HUES6 (cell line): ENCODE measurements around the gene WDR38.

ENCODE experiments used
- H3K27ac ChIP-seq: 2 replicates; pipeline ENCODE4 v1.7.0; 2013; ENCODE audit warnings: low read depth, mild to moderate bottlenecking, low read length, inconsistent platforms
- H3K27me3 ChIP-seq: 2 replicates; pipeline ENCODE4 v1.6.1; 2013; ENCODE audit warnings: low read length; ENCODE audit not compliant: control insufficient read depth, insufficient read depth
- H3K36me3 ChIP-seq: 2 replicates; pipeline ENCODE4 v1.6.1; 2013; ENCODE audit warnings: low read length; ENCODE audit not compliant: control insufficient read depth, insufficient read depth
- H3K4me1 ChIP-seq: 2 replicates; pipeline ENCODE4 v1.6.1; 2013; ENCODE audit warnings: low read length; ENCODE audit not compliant: control insufficient read depth, insufficient read depth
- H3K4me3 ChIP-seq: 2 replicates; pipeline ENCODE4 v1.5.1; 2013; ENCODE audit warnings: low read depth, low read length
- H3K9ac ChIP-seq: one replicate; pipeline ENCODE4 v1.6.1; 2013; ENCODE audit warnings: mild to moderate bottlenecking, low read length
- H3K9me3 ChIP-seq: 2 replicates; pipeline ENCODE4 v1.6.1; 2013; ENCODE audit warnings: low read depth, low read length; ENCODE audit not compliant: control insufficient read depth, insufficient read depth

The WDR38 gene

DNA sequence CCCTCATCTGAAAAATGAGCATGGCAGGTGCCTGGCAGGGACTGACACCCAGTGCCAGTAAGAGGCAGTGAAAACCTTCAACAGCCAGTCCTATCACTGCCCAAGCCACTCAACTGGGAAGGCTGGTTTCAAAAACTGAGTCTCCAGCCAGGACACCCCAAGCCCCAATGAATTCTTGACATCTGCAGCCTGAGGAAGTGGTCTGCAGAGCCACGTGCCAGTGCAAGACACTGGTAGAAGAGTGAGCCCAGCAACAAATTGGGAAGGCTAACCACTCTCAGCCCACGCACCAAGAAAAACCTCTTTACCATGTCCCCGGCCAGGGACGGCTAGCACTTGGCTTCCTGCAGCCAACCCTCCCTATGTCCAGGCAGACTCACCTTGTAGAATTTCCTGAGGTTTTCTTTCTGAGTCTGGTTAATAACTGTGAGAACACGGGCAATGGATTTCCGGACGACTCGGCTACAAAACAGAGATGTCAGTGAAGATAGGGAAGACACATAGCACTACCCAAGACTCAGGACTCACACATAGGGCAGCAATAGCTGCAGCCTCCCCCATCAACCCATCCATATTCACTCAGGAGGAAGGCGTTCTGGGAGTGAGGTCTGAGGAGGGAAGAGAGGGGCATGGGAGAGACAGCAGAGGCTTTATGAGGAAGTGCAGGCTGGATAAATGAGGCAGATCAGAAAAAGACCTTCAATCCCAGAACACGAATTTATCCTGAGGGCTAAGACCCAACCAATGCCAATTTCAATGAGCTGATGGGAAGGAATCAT, 6.7 kb downstream of the WDR38 start:
- Histone ChIP-seq H3K27me3 (no peaks in the 10 kb centered on the region), H3K9ac (peak overlapping the region; percentile 100), H3K4me3 (peak overlapping the region; percentile 89), H3K36me3 (peaks cover 49% of the 10 kb centered on the region), H3K9me3 (no peaks in the 10 kb centered on the region), H3K27ac (no peak overlapping the region), H3K4me1 (peaks cover 7% of the 10 kb centered on the region)

DNA sequence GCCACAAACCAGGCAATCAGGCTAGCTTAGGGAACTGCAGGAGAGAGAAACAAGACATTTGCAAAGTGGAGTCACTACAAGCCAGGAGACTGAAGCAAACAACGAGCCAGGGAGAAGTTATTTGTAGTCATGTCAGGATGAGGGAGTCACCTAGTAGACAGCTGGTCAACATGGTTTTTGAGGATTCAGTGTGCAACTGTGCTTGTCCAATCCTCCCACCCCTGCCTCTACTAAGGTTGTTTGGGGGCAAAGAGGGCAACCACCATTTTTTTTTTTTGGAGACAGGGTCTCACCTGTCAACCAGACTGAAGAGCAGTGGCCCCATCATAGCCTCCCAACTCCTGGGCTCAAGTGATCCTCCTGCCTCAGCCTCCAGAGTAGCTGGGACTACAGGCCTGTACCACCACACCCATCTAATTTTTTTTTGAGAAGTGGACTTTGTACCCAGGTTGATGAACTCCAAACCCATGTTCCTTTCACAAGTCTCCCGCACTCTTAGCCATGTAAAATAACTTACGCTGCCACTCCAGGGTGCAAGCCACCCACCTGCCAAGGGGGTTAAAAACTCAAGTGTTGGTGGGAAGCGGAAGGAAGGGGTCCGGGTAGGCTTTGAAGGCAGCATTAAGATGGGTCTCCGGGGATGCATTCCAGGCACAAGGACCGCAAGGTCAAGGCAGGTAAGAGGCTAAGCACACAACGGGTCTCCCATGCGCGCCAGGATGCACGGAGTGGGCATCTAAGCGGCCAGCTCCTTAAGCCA, 7.5 kb downstream of the WDR38 start:
- Histone ChIP-seq H3K27ac (peak overlapping the region; percentile 99), H3K36me3 (peaks cover 49% of the 10 kb centered on the region), H3K4me3 (peak overlapping the region; percentile 89), H3K9ac (peak overlapping the region; percentile 100), H3K4me1 (peaks cover 7% of the 10 kb centered on the region), H3K27me3 (no peaks in the 10 kb centered on the region), H3K9me3 (no peaks in the 10 kb centered on the region)

DNA sequence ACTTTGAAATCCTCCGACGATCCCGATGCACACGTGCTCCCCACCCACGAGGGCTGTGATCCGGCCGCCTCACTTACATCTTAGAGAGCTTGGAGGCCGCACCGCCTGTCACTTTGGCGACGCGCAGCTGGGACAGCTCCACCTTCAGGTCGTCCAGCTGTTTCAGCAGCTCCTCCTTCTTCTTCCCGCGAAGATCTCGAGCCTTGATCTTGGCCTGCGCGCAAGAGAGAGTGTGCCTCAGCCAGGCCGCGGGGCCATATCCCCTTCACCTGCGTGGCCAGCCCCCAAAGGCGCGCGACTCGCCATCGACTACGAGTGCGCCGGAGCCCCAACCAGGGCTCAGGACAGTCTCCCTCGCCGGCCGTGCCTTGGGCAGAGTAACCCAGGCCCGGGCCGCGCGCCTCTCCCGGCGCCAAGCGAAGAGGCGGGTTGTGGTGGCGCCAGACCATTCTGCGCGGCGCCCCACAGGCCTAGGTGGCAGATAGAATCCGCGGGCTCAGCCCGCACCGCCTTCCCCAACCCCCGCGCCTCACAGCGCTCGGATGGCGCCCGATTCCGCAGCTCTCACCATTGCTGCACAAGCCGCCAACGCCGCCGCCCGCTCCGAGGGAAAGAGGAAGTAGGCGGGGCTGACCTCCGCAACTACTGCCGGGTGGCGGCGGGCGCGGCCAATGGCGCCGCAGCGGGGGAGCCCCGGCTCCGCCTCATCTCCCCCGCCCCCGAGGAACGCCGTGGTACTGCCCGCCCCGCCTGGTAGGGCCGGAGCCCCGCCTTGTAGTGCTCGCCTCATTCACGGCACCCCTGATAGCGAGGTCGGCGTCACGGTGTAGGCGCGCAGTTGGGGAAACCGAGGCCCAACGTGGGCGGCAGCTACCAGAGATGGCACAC, 8.3 kb downstream of the WDR38 start, which contains the start of the genes ARPC5L and RPL35:
ARPC5L (plus strand) TSS at position 789 of the 888 bp plus-strand sequence. CDS start 7,161 bp downstream, outside the sequence.
RPL35 (minus strand) TSS at position 616 of the 888 bp plus-strand sequence; CDS start at position 571, 45 bp downstream.
- Histone ChIP-seq H3K27ac (peak within 1 kb of the TSS; percentile 99), H3K36me3 (peaks cover 48% of the 10 kb centered on the region), H3K4me1 (peaks cover 7% of the 10 kb centered on the region), H3K4me3 (peak within 1 kb of the TSS; percentile 89), H3K9ac (peak within 1 kb of the TSS; percentile 100), H3K27me3 (no peaks in the 10 kb centered on the region), H3K9me3 (no peaks in the 10 kb centered on the region)

DNA sequence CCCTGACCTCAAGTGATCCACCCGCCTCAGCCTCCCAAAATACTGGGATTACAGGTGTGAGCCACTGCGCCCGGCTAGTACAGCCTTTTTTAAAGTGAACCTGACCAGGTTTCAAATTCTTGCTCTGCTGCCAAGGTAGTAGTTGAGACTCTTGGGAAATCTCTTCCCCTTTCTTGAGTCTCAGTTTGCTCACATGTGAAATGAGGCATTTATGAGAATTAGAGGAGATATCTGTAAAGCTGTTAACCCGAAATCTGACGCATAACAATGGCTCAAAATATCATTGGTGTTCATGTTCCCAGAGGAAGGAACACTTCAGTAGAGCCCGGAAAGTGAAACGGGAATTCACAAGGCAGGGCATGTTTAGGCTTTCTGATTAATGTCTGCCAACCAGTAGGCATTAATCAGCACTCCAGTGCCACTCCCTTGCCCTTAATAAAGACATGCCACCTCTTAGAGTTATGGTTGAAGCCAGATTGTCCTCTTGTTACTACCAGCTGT, 10.2 kb downstream of the WDR38 start:
- H3K9ac ChIP-seq: no peak overlapping the region
- peaks cover 18% of the 10 kb centered on the region for H3K4me1 ChIP-seq
- no peak overlapping the region for H3K4me3 ChIP-seq
- no peaks in the 10 kb centered on the region for H3K27me3 ChIP-seq
- H3K9me3 ChIP-seq: no peaks in the 10 kb centered on the region
- no peak overlapping the region for H3K27ac ChIP-seq
- H3K36me3 ChIP-seq: peaks cover 30% of the 10 kb centered on the region

DNA sequence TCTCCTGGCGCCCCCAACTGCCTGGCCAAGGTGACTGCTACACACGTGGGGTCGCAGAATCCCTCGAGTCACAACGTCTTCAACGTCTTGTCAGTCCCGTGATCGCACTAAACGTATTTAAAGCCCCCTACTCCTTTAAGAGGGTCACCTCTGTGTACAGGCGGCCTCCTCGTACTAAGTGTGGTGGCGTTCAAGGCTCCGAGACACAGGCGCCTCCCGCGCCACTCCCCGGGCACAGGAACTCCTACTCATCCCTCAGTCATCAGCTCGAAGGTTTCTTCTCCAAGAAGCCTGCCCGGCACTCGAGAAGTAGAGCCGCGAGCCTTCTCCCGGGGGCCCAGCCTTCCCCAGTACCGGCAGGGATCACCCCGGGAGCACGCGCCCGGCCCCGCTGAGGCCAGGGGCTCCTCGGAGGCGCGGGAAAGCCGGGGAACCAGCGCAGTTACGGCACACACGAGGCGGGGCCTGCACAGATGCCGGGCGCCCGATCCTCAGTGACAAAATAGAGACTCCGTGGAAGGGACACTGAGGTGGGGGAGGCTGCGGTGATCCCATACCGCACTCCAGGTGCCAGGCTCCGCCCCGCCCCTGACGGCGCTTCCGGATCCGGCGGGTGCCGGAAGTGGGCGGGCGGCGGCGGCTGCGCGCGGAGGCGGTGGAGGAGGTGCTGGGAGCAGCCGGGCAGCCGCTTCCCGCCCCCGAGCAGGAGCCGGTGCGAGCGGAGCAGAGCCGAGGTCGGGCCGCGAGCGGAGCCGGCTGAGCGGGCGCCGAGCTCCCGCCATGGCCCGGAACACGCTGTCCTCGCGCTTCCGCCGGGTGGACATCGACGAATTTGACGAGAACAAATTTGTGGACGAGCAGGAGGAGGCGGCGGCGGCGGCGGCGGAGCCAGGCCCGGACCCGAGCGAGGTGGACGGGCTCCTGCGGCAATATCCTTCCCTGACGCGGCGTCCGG, 15.5 kb downstream of the WDR38 start:
- H3K27me3 ChIP-seq: no peaks in the 10 kb centered on the region
- H3K9ac ChIP-seq: peak overlapping the region; percentile 94
- peak overlapping the region; percentile 98 for H3K27ac ChIP-seq
- H3K4me3 ChIP-seq: peak overlapping the region; percentile 97
- peaks cover 25% of the 10 kb centered on the region for H3K4me1 ChIP-seq
- H3K9me3 ChIP-seq: no peaks in the 10 kb centered on the region
- H3K36me3 ChIP-seq: peaks cover 23% of the 10 kb centered on the region

DNA sequence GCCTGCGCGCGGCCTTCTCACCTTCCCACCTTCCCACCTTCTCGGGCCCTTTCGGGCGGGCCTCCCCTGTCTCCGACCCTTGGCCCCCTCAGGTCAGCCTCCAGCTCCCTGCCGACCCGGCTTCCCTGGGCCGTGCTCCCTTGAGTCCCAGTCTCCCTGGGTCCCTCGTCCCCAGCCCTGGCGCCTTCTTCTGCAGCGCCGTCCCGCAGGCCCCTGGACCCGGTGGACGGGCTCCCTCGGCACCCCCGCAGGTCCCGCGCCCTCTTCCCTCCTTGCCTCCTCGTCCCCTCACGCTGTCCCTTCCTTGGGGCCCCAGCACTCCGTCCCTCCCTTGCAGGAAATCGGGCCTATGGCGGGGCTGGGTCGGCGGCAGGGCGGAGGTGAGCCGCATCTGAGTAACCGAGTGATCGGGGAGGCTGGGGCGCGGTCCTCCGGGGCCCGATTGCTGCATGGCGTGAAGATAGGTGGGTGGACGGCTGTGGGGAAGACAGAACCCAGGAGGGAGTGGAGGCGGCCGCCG, 16.3 kb downstream of the WDR38 start:
- no peaks in the 10 kb centered on the region for H3K9me3 ChIP-seq
- H3K9ac ChIP-seq: peak overlapping the region; percentile 94
- no peaks in the 10 kb centered on the region for H3K27me3 ChIP-seq
- peaks cover 25% of the 10 kb centered on the region for H3K4me1 ChIP-seq
- peak overlapping the region; percentile 97 for H3K4me3 ChIP-seq
- H3K36me3 ChIP-seq: peaks cover 30% of the 10 kb centered on the region
- H3K27ac ChIP-seq: peak overlapping the region; percentile 98; the same call in 1 of the 2 replicates

DNA sequence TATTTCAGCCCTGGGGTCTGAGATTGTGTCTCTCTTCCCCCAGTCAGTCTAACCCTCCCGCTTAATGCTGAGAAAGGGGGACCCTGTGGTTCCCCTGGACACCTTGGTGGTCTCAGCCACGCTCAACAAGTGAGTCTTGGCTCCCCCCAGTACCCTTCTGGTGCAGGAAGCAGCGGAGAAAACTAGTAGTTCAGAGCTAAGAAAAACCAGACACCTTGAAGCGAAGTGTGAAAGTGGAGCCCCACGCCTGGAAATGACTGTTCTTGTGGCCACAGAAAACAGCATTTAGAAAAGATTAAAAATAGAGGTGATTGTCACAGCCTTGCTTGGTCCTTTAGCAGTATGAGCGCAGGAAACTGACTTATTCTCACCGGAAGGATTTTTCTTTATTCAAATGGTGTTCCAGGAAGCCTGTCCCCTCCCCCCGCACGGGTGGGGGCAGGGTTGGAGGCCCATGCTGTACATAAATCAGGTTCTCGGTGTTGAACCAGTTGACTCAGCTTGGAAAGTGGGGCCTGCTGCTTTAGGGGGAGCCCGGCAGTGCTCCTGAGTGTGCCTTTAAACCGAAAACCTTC, 16.8 kb downstream of the WDR38 start:
- Histone ChIP-seq H3K9ac (peak overlapping the region; percentile 94), H3K9me3 (no peaks in the 10 kb centered on the region), H3K4me3 (peak overlapping the region; percentile 97), H3K4me1 (peaks cover 25% of the 10 kb centered on the region), H3K27ac (peak overlapping the region; percentile 98; the same call in 1 of the 2 replicates), H3K36me3 (peaks cover 35% of the 10 kb centered on the region), H3K27me3 (no peaks in the 10 kb centered on the region)

DNA sequence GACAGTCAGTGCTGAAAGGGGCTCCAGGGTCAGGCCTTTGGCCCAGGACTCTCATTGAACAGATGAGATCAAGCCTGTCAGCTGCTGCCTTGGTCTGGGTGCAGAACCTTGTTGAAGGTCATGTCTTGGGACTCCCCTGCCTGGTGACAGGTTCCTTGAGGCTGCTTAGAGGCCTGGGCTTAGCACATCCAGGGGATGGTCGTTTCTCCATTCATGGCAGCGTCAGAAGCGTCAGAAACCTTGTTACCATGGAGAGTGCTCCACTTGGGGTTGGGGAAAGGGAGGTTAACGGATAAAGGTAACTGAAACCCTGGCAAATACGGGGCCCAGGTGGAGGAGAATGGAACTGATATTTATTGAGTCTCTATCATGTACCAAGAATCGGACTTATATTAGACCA, 17.5 kb downstream of the WDR38 start:
- peak overlapping the region; percentile 94 for H3K9ac ChIP-seq
- H3K27me3 ChIP-seq: no peaks in the 10 kb centered on the region
- H3K9me3 ChIP-seq: no peaks in the 10 kb centered on the region
- H3K4me1 ChIP-seq: peaks cover 25% of the 10 kb centered on the region
- peaks cover 42% of the 10 kb centered on the region for H3K36me3 ChIP-seq
- H3K27ac ChIP-seq: no peak overlapping the region
- H3K4me3 ChIP-seq: peak overlapping the region; percentile 97

DNA sequence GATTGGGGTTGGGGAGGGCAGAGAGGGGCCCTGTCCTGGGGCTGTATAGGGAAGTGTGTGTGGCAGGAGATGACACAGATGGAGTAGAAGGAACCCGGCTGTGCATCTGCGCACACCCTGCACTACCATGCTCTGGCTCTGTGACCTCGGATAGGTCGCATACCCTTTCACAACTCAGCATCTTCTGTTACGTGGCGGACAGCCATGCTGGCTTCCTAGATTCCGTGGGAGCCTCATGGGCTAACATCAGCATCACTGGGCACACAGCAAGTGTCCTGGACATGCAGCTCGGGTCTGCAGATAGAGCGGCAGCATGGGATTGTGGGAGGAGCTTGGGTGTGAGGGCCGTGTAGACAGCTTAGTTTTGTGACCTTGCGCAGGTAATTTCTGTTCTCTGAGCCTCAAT, 17.9 kb downstream of the WDR38 start:
- H3K9me3 ChIP-seq: no peaks in the 10 kb centered on the region
- H3K27me3 ChIP-seq: no peaks in the 10 kb centered on the region
- H3K4me1 ChIP-seq: peaks cover 25% of the 10 kb centered on the region
- H3K4me3 ChIP-seq: peak overlapping the region; percentile 97; the same call in 1 of the 2 replicates
- no peak overlapping the region for H3K27ac ChIP-seq
- H3K36me3 ChIP-seq: peaks cover 45% of the 10 kb centered on the region
- no peak overlapping the region for H3K9ac ChIP-seq
